Spinal cord (tissue), 10 donors: ENCODE data around the gene EPB41. TPM values are rescaled to one million over a fixed set of nuclear protein-coding genes. Genes with fewer than 3 reads are reported as not detected.

Experiments used
- DNase-seq, 6 donors: peaks; one replicate each; pipeline versions ENCODE4 v3.0.0 to v3.0.0-alpha.2; 2013 to 2015; ENCODE audit warnings: low spot score in 6 of 6, low read depth in 4 of 6
- H3K27ac ChIP-seq: one replicate; pipeline ENCODE4 v1.5.1; 2013; ENCODE audit warnings: low read depth, low read length, control low read depth
- H3K27me3 ChIP-seq: one replicate; pipeline ENCODE4 v1.6.1; 2013; ENCODE audit warnings: low read length; ENCODE audit not compliant: control insufficient read depth, insufficient read depth
- H3K36me3 ChIP-seq: one replicate; pipeline ENCODE4 v1.6.1; 2013; ENCODE audit warnings: low read length; ENCODE audit not compliant: control insufficient read depth, insufficient read depth
- H3K4me1 ChIP-seq: one replicate; pipeline ENCODE4 v1.6.1; 2013; ENCODE audit warnings: low read length; ENCODE audit not compliant: control insufficient read depth, insufficient read depth
- H3K4me3 ChIP-seq: one replicate; pipeline ENCODE4 v1.5.1; 2013; ENCODE audit warnings: low read depth, low read length, control low read depth
- H3K9me3 ChIP-seq: one replicate; pipeline ENCODE4 v1.6.1; 2013; ENCODE audit warnings: low read length; ENCODE audit not compliant: control insufficient read depth, insufficient read depth
- WGBS: methylation state at CpG from one replicate; pipeline ENCODE4 v1.1.5; 2013; ENCODE audit warnings: missing lambda C conversion rate; ENCODE audit not compliant: insufficient coverage; 5-methylcytosine and 5-hydroxymethylcytosine counted together
- polyA plus RNA-seq, 2 donors: library from polyadenylated mRNA; unstranded; fragments of 120-200 nt; gene quantifications; one replicate each; pipeline ENCODE4 v1.2.1, GENCODE V29; 2013; ENCODE audit not compliant: insufficient read length in 2 of 2
- total RNA-seq, 2 donors: library from RNA; depleted of rRNA in 1 of 2; stranded (reverse); fragments of 120-200 nt in 1 of 2; fragments of >200 nt in 1 of 2; gene quantifications; one replicate each; pipeline versions ENCODE4 v1.2.3 to v1.2.4, GENCODE V29; 2013 to 2014
- donor health status: healthy.

Gene EPB41
- total and polyA plus RNA-seq, 4 donors = 27.8 to 66.9 (median 41.1) TPM

- no peaks in the 10 kb centered on the region for H3K4me1 ChIP-seq
- no peaks in the 10 kb centered on the region for H3K27me3 ChIP-seq
- DNase-seq = no peak
- no peak overlapping the region for H3K4me3 ChIP-seq
- WGBS = 78% methylated on average over 5 of the region's 7 CpGs
- no peak overlapping the region for H3K27ac ChIP-seq
- peaks cover 12% of the 10 kb centered on the region for H3K36me3 ChIP-seq
- no peaks in the 10 kb centered on the region for H3K9me3 ChIP-seq
These were observed 198.5 kb downstream of the EPB41 start for GRCh38 chr1:29112705-29113412.

DNA sequence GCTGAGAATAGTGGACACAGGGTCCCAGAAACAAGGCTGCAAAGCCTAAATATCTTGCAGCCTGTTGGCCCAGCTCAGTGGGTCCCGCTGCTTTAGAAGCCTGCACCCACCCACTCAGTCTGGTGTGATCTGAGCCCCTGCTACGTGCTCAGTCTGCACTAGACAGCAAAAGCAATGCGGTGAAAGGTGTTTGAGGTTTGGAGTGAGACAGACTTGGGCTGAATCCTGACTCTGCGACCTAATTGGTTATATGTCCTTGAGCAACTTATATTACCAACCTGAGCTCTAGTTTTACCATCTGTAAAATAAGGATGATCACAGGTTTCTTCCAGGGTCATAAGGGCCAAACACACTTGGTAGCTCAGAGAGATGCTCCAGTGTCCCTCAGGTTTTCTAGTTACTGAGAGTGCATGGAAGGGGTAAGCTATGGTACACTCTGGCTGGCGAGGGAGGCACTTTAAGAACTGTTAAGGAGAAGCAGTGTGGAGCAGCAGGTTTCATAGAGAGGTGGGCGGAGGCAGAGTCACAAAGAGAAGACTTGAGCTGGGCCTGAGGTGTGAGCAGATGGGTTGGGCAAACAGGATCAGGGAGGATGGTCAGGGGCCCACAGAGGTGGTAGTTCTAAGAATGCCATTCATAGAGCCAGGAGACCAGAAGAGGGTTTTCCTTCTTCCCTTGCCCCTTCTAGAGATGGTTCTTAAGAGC, 199.2 kb downstream of the EPB41 start:
- Histone ChIP-seq H3K27ac (no peak overlapping the region), H3K27me3 (no peaks in the 10 kb centered on the region), H3K36me3 (peaks cover 10% of the 10 kb centered on the region), H3K4me1 (no peaks in the 10 kb centered on the region), H3K4me3 (no peak overlapping the region), H3K9me3 (no peaks in the 10 kb centered on the region)
- 88% methylated on average over 2 of the region's 6 CpGs for WGBS
- DNase-seq = no peak

DNA sequence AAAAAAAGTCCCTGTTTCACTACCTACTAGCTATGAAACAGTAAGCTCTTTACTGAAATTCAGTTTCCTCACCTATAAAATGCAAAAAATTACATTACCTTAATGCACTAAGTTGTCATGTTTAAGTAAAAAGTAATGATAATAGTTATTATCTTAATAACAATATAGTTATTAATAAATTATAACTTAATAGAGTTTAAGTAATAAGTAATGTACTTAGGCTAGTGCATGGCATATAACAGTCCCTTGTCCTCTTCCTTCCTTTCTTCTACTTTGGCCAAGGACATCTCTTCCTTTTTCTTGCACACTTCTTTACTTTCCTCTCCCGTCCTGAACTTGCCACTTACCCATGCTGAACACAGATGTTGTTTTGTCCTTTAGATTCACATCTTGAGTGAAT, 200.3 kb downstream of the EPB41 start:
- no peak for DNase-seq
- peaks cover 5% of the 10 kb centered on the region for H3K36me3 ChIP-seq
- no peaks in the 10 kb centered on the region for H3K9me3 ChIP-seq

GRCh38 chr1:29117381-29117780, 203.0 kb downstream of the EPB41 start:
- DNase-seq = no peak
- Histone ChIP-seq H3K4me3 (no peak overlapping the region), H3K36me3 (no peaks in the 10 kb centered on the region), H3K27me3 (peaks cover 13% of the 10 kb centered on the region), H3K4me1 (peaks cover 8% of the 10 kb centered on the region), H3K9me3 (no peaks in the 10 kb centered on the region), H3K27ac (no peak overlapping the region)
- no CpG with 5 or more reads among the region's 2 CpGs for WGBS

More for the DNA sequence above, 200.3 kb downstream of the EPB41 start:
- Histone ChIP-seq H3K4me3 (no peak overlapping the region), H3K4me1 (no peaks in the 10 kb centered on the region), H3K27ac (no peak overlapping the region), H3K27me3 (no peaks in the 10 kb centered on the region)
- WGBS = 67% methylated on average over 1 of the region's 1 CpG

- Histone ChIP-seq H3K27me3 (peaks cover 31% of the 10 kb centered on the region), H3K4me3 (no peak overlapping the region), H3K4me1 (peaks cover 25% of the 10 kb centered on the region), H3K36me3 (no peaks in the 10 kb centered on the region), H3K9me3 (no peaks in the 10 kb centered on the region), H3K27ac (no peak overlapping the region)
- no CpG with 5 or more reads among the region's 12 CpGs for WGBS
- DNase-seq = no peak
These were observed 205.0 kb downstream of the EPB41 start for GRCh38 chr1:29119121-29119929.

DNA sequence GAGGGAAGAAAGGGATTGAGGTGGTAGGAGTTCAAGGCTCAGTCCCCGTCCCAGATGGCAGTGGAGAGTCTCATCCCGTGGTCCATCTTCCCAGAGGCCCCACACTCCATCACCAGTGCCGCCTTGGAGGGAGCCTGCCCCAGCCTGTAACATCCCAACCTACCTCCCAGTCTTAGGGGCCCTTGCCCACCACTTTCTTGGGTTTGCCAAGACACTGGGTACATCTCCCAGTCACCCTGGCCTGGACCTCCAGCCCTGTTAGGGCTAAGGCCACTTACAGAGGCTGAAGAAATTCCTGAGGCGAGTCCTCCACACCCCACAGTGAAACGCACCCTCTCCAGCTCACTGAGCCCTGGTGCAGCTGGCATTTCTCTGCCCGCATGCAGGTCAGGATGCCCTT, 206.0 kb downstream of the EPB41 start:
- no peak for DNase-seq
- Histone ChIP-seq H3K4me1 (peaks cover 33% of the 10 kb centered on the region), H3K4me3 (no peak overlapping the region), H3K27ac (no peak overlapping the region), H3K9me3 (no peaks in the 10 kb centered on the region), H3K27me3 (peaks cover 36% of the 10 kb centered on the region), H3K36me3 (no peaks in the 10 kb centered on the region)
- WGBS = 85% methylated on average over 5 of the region's 6 CpGs

- Histone ChIP-seq H3K4me1 (peaks cover 39% of the 10 kb centered on the region), H3K4me3 (no peak overlapping the region), H3K36me3 (no peaks in the 10 kb centered on the region), H3K27me3 (peaks cover 36% of the 10 kb centered on the region), H3K9me3 (no peaks in the 10 kb centered on the region), H3K27ac (no peak overlapping the region)
- 24% methylated on average over 42 of the region's 42 CpGs for WGBS
- DNase-seq = peak in 2 of 6 donors; percentile 42 to 51
These were observed 206.6 kb downstream of the EPB41 start for GRCh38 chr1:29120947-29121485.

DNA sequence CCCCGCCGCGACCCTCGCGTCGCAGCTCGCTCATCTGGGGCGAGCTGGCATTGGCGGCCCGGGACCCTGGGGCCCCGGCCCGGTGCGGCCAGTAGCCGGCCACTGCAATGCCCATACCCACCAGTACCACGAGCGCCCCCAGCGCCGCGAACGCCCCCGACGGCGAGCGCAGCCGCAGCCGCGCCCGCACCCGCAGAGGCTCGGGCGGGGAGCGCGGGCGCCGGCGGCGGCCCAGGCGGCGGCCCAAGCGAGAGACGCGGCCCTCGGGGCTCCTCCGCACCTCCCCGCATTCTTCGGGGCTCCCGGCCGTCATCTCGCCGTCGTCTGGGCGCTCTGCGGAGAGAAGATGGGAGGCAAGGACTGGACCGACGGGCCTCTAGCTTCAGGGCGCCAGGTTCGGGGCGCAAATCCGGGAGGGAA, 207.2 kb downstream of the EPB41 start:
- peak in 1 of 6 donors; percentile 38 for DNase-seq
- Histone ChIP-seq H3K36me3 (no peaks in the 10 kb centered on the region), H3K9me3 (no peaks in the 10 kb centered on the region), H3K4me3 (peak overlapping the region; percentile 58), H3K27me3 (peaks cover 36% of the 10 kb centered on the region), H3K4me1 (peaks cover 39% of the 10 kb centered on the region), H3K27ac (no peak overlapping the region)
- under 1% methylated on average over 59 of the region's 59 CpGs for WGBS

GRCh38 chr1:29121936-29122681, 207.7 kb downstream of the EPB41 start:
- peak in 1 of 6 donors; percentile 51 for DNase-seq

More at GRCh38 chr1:29121936-29122681, 207.7 kb downstream of the EPB41 start:
- WGBS = under 1% methylated on average over 77 of the region's 81 CpGs
- Histone ChIP-seq H3K4me3 (peak overlapping the region; percentile 58), H3K36me3 (no peaks in the 10 kb centered on the region), H3K27me3 (peaks cover 36% of the 10 kb centered on the region), H3K9me3 (no peaks in the 10 kb centered on the region), H3K4me1 (peaks cover 39% of the 10 kb centered on the region), H3K27ac (peak overlapping the region; percentile 47)
